ENCODE data around the gene SORL1. TPM values are rescaled to one million over a fixed set of nuclear protein-coding genes. Genes with fewer than 3 reads are reported as not detected.
A peak's percentile ranks its signal among the peaks of the same experiment; 100 is the strongest.

SORL1 gene
- total RNA-seq, 1 donor from 2014 or later, result 13.8 TPM

DNA sequence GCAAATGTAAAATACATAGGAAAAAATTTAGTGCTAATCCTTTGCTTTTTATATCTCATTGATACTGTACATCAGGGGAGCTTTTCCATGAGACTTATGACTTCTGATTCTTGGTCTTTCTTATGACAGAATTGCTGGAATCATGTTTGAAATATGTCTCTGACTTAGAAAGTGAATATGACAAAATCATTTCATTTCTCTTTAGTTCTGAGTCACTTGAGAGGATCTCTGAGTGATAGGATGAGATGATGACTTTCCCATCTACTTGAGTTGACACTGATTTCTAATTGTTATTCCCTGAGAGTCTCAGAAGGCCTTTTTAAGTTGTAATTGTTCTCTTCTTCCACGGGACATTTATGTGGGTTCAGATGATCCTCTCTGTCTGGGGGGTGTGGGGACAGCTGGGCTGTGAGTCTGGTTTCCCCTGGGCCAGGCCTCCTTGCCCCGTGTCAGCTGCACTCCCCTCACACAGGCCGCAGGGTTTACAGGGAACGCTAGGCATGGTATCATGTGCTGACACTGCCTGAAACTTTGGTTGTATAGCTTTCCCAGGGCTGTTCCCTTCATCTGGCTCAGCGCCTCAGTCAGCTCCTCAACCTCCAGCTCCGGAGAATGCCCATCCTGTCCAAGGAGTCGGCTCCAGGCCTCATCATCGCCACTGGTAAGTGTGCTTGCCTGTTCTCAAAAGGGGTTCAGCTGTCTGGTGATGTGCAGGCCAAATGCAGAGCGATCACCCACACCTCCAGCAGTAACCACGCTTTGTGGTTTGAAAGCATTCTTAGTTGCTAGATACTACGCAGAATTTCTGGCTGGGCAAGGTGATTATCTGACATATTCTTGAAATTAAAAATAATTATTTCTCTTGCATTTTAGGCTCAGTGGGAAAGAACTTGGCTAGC lies 70.2 kb downstream of the SORL1 start:
- Mint-ChIP-seq H3K9me3 (peaks cover 6% of the 10 kb centered on the region), H3K4me1 (no peaks in the 10 kb centered on the region), H3K36me3 (ENCODE audit: low read depth) (peaks cover 15% of the 10 kb centered on the region), H3K4me3 (no peak overlapping the region), H3K27ac (ENCODE audit: unreplicated experiment) (peak overlapping the region; percentile 81), H3K27me3 (ENCODE audit: low read depth) (no peaks in the 10 kb centered on the region)
- no peak for DNase-seq (ENCODE audit: low read depth, low spot score)
- TF ChIP-seq, protein P1, sequence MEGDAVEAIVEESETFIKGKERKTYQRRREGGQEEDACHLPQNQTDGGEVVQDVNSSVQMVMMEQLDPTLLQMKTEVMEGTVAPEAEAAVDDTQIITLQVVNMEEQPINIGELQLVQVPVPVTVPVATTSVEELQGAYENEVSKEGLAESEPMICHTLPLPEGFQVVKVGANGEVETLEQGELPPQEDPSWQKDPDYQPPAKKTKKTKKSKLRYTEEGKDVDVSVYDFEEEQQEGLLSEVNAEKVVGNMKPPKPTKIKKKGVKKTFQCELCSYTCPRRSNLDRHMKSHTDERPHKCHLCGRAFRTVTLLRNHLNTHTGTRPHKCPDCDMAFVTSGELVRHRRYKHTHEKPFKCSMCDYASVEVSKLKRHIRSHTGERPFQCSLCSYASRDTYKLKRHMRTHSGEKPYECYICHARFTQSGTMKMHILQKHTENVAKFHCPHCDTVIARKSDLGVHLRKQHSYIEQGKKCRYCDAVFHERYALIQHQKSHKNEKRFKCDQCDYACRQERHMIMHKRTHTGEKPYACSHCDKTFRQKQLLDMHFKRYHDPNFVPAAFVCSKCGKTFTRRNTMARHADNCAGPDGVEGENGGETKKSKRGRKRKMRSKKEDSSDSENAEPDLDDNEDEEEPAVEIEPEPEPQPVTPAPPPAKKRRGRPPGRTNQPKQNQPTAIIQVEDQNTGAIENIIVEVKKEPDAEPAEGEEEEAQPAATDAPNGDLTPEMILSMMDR (conservative IDR thresholded peaks at IDR 0.05), result no peak

DNA sequence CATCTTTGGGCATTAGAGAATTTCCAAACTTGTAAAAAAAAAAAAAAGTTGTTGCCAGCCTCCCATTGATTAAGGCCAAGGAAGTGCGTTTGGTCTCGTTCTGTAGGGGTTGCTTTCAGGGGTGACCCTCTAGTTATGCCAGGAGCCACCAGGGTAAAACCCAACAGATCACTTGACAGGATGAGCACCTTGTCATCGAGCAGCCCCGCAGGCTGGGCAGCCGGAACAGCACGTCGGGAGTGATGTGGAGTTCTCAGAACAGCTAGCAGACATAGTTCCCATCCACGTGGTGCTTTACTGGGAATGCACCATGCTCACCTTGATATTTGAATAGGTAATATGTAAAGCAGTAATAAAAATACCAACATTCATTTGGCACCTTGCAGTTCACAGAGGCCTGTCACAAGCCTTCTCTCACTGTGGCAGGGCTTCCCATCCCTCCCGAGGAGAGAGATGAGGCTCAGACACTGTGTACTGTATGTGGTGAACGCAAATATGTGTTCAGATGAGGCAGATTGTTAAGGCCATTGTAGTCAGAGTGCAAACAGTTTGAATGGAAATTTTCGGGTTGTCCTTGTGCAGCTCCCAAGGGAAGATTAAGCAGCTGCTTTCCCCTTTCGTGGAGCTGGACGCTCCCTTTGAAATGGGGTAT lies 71.6 kb downstream of the SORL1 start:
- Mint-ChIP-seq H3K4me3 (no peak overlapping the region), H3K36me3 (ENCODE audit: low read depth) (peaks cover 18% of the 10 kb centered on the region), H3K27ac (ENCODE audit: unreplicated experiment) (no peak overlapping the region), H3K4me1 (no peaks in the 10 kb centered on the region), H3K27me3 (ENCODE audit: low read depth) (no peaks in the 10 kb centered on the region), H3K9me3 (peaks cover 8% of the 10 kb centered on the region)
- no peak for DNase-seq (ENCODE audit: low read depth, low spot score)
- TF ChIP-seq, protein P1 (conservative IDR thresholded peaks at IDR 0.05), result no peak

DNA sequence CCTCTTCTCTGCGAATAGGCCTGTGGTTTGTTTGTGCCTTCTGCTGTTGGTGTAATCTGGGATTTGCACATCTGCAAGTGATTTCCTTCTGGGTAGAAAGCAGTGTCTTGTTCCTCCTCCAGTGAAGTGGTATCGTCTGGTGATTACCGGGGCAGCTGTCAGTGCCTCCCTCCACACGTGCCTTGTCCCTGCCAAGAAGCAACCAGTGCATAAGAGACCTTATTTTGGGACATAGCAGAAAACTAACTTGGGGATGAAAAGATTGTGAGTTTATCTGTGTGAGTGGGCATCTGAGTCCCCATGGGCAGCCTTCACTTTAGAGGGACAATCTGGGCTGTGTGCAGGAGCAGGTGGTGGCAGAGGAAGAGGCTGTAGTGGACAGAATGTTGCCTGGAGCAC lies 72.1 kb downstream of the SORL1 start:
- Mint-ChIP-seq H3K27ac (ENCODE audit: unreplicated experiment) (no peak overlapping the region), H3K36me3 (ENCODE audit: low read depth) (peaks cover 18% of the 10 kb centered on the region), H3K4me3 (no peak overlapping the region), H3K4me1 (no peaks in the 10 kb centered on the region), H3K9me3 (peaks cover 10% of the 10 kb centered on the region), H3K27me3 (ENCODE audit: low read depth) (no peaks in the 10 kb centered on the region)
- no peak for DNase-seq (ENCODE audit: low read depth, low spot score)
- TF ChIP-seq, protein P1 (conservative IDR thresholded peaks at IDR 0.05), result no peak

DNA sequence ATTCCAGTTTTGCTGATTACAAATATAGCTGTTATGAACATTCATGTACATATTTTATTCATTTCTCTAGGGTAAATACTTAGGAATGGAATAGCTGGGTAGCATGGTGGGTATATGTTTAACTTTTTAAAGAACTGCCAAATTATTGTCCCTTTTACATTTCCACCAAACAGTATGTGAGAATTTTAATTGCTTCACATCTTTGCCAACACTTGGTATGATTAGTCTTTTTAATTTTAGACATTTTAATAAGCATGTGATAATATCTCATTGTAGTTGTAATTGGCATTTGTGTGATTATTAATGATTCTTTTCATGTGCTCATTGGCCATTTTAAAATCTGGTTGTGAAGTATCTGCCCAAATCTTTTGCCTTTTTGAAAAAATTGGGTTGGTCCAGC lies 73.3 kb downstream of the SORL1 start:
- TF ChIP-seq, protein P1 (conservative IDR thresholded peaks at IDR 0.05), result no peak
- no peak overlapping the region for H3K4me3 Mint-ChIP-seq
- no peak for DNase-seq (ENCODE audit: low read depth, low spot score)
- H3K9me3 Mint-ChIP-seq, result peaks cover 12% of the 10 kb centered on the region
- no peaks in the 10 kb centered on the region for H3K27me3 Mint-ChIP-seq (ENCODE audit: low read depth)
- H3K27ac Mint-ChIP-seq (ENCODE audit: unreplicated experiment), result no peak overlapping the region
- H3K36me3 Mint-ChIP-seq (ENCODE audit: low read depth), result peaks cover 25% of the 10 kb centered on the region
- no peaks in the 10 kb centered on the region for H3K4me1 Mint-ChIP-seq

DNA sequence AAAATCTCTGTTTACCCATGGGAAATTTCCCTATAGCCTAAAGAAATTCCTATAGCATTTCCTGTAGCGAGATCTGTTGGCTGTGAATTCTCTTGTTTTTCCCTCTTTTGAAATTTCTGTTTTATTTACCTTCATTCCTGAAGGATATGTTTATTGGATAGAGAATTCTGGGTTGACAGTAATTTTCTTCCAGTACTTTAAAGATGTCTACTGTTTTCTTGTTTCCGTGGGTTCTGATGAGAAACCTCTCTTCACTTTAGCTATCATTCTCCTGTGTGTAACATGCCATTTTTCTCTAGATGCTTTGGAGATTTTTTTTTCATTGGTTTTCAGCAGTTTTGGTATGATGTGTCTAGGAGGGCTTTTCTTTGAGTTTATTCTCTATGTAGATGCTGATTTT lies 78.1 kb downstream of the SORL1 start:
- peaks cover 6% of the 10 kb centered on the region for H3K4me1 Mint-ChIP-seq
- no peak for DNase-seq (ENCODE audit: low read depth, low spot score)
- no peak overlapping the region for H3K4me3 Mint-ChIP-seq
- H3K27ac Mint-ChIP-seq (ENCODE audit: unreplicated experiment), result no peak overlapping the region
- TF ChIP-seq, protein P1 (conservative IDR thresholded peaks at IDR 0.05), result no peak
- H3K36me3 Mint-ChIP-seq (ENCODE audit: low read depth), result peaks cover 28% of the 10 kb centered on the region
- peaks cover 13% of the 10 kb centered on the region for H3K9me3 Mint-ChIP-seq
- H3K27me3 Mint-ChIP-seq (ENCODE audit: low read depth), result no peaks in the 10 kb centered on the region

Measured in neural crest cell (in vitro differentiated cells).